GM10266 (cell line): ENCODE measurements around the gene FCN3.

Experiments used
- DNase-seq: peaks from one replicate; pipeline ENCODE4 v3.0.0; 2012; ENCODE audit errors: extremely low spot score
- TF ChIP-seq, protein P1 (sequence below): IDR thresholded peaks from 2 replicates; pipeline ENCODE4 v1.5.1; 2012; ENCODE audit warnings: mild to moderate bottlenecking, low read depth; ENCODE audit not compliant: control insufficient read depth, insufficient read depth; ENCODE audit errors: missing control alignments

The FCN3 gene

DNA sequence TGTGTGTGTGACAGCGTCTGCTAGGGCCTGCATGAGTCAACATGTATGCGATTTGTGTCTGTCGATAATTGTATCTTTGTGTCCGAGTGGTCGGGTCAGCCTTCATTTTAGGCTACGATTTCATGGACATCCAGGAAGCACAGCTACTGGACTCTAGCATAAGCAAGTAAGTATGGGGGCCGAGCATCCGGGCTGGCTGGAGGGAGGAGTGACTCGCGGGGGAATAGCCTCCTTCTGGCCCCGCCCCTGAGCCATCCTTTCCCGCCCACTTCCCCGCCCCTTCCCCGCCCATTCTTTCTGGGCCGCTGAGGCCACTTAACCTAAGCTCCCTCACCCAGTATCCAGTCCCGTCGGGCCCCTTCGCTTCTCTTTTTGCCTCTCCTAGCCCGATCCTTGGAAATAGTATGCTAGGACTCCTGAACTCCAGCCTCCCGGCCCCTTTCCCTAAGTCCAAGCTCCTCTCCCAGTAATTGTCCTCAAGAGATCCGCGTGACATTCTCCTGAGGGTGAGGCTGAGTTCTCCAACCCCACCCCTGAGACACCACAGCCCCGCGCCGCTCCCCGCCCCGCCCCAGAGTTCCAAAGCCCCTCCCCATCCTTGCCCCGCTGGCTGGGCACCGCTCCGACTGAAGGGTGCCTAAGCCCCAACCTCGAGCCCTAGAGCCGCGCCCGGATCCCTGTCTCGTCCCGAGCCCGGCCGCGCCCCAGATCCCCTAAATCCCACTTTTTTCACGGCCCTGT, 9.1 kb downstream of the FCN3 start:
- peak; percentile 98 for DNase-seq
- TF ChIP-seq, protein P1, sequence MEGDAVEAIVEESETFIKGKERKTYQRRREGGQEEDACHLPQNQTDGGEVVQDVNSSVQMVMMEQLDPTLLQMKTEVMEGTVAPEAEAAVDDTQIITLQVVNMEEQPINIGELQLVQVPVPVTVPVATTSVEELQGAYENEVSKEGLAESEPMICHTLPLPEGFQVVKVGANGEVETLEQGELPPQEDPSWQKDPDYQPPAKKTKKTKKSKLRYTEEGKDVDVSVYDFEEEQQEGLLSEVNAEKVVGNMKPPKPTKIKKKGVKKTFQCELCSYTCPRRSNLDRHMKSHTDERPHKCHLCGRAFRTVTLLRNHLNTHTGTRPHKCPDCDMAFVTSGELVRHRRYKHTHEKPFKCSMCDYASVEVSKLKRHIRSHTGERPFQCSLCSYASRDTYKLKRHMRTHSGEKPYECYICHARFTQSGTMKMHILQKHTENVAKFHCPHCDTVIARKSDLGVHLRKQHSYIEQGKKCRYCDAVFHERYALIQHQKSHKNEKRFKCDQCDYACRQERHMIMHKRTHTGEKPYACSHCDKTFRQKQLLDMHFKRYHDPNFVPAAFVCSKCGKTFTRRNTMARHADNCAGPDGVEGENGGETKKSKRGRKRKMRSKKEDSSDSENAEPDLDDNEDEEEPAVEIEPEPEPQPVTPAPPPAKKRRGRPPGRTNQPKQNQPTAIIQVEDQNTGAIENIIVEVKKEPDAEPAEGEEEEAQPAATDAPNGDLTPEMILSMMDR, result no peak

DNA sequence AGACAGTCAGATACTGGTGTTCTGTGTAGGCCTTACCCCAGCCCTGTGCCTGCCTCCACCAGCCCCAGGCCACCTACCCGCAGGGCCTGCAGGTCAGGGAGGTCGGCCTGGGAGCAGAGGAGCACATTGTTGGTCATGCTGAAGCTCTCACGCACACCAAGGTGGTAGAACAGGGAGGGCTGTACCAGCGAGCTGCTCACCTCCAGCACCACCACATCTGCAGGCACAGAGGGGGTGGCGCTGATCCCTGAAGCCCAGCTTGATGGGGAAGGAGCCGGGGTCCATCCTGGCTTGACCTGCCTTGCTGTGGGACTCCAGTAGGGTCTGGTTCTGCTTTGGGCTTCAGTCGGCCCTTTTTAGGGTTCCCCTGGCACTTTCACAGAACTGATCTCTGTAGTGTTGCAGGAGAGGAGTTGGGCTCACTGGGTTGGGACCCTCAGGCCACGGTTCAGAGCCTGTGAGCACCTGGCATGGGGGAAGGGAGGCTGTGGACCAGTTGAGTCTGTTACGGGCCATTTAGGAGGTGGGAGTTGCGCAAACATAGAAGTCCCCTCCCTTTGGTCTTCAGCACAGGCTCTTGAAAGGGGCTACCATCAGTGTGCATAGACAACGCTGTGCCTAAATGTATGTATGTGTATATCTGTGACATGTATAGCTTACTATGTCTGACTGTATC, 9.8 kb downstream of the FCN3 start:
- no peak for DNase-seq
- TF ChIP-seq, protein P1, result no peak

DNA sequence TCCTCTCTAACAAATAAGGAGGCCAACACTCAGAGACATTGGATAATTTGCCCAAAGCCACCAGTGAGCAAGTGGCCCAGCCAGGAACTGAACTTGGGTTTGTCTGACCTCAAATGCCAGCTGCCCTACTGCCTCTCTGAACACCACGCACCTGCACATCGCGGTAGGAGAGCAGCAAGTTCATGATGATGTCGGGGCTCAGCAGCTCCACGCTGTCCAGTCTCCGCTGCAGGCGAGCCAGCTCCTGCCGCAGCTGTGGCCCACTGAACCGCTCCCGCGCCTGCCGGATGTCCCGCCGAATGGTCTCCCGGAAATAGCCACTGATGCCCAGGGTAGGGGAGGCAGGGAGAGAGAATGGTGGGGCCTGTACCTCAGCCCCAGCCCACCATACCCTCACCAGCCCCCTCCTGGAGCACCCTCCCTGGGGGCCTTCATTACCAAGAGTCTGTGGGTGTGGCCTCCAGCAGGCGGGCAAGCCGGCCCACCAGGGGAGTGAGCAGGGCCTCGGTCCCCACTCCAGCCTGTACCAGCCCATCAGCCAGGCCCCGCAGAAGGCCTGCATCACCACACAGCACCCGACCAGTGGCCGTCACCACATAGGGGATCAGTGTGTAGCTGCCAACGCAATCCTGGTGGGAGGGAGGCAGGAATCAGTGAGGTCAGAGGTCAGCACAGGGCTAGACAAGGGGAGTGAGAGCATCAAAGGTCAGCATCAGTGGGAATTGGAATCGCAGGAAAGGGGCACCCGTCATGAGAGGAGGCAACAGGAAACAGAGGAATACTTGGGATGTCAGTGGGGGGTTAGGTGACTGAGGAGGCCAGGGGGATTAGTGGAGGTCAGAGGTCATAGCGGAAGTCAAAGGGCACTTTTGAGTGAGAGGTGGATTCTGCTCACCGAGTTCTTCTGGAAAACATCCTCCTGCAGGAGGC, 10.6 kb downstream of the FCN3 start:
- DNase-seq, result no peak
- TF ChIP-seq, protein P1, result no peak

DNA sequence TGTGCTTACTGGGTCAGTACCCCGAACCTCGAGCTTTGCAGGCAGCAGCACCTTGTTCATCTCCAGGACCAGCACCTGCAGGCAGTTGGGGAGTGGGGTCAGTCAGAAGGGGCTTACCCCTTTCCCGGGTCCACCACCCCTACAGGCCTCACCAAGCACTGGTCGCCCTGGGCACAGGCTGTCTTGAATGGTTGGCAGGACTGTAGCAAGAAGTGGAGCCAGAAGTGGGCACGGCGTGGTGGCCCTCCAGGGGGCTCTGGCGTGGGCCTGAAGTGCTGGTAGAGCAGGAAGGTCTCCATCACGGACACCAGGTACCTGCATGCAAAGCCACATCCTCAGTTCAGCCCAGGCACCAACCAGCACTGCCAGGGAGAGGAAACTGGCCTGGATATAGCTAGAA, 13.1 kb downstream of the FCN3 start:
- TF ChIP-seq, protein P1, result no peak
- no peak for DNase-seq

DNA sequence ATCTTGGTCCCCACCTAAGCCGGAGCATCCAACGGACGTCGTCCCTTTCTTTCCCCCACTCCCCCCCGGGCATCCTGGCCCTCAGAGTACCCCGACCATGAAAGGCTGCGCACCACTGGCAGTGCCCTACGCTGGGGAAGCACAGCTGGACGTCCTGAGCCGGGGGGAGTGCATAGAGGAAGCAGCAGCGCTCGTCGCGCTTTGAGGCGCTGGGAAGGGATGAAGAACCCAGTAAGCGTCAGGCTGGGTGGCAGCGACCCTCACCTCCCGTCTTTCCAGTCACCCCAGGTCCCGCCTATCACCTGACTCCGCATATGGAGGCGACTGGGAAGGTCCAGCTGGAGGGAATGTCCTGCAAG, 13.6 kb downstream of the FCN3 start:
- no peak for DNase-seq
- TF ChIP-seq, protein P1, result no peak

DNA sequence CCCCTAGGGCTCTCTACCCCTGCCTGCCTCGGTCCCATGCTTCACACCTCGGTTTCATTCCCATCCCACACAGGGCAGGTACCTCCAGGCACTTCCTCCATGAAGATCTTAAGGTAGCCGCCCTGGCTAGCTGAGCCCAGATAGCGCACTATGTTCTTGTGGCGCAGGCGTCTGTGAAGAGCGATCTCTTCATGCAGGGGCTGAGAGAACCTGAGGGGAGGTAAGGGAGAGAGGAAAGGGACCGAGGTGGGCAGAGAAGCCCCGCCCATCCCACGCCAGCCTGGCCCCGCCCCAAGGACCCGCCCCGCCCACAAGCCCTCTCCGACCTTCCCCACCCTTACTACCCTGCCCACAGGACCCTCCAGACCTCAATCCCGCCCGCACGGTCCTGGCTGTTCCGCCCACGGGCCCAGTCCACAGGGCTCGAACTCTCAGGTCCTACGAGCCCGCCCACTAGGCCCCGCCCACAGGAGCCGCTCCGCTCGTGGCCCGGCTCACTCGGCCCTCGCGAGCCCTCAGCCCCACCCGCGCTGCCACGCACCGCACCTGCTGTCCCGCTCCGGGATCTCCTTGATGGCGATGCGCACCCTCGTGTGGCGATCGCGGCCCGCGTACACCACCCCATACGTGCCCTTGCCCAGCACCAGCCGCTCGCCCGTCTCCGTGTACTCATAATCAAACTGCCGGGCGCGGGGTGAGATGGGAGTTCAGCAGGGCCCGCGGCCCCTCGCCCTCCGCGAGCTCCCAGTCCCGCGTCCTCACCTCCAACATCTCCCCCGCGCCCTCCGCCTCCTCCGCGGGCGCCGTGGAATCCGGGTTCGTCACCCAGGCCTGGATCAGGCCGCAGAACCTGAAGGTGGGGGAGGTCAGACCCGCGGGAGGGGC, 14.2 kb downstream of the FCN3 start:
- peak; percentile 71 for DNase-seq
- TF ChIP-seq, protein P1, result no peak
